ENCODE measurements around the gene KNCN.

Gene KNCN

DNA sequence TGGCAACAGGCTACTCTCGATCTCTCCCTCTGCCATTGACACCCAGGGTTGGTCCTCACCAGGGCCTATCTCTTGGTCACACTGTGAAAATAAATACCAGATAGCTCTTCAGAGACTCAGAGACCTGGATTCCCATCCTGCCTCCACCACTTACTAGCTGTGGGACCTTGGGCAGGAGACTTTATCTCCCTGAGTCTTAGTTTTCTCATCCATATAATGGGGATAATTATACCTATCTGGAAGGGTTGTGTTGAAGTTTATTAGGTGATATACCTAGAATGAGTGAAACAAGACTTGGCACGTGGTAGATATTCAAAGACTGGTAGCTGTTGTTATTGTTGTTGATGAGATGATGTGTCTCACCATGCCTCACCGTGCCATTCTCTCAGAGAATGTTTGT, 54.4 kb downstream of the KNCN start:
- DNase-seq (ENCODE audit: low read depth): no peak
- TF ChIP-seq, protein P1, sequence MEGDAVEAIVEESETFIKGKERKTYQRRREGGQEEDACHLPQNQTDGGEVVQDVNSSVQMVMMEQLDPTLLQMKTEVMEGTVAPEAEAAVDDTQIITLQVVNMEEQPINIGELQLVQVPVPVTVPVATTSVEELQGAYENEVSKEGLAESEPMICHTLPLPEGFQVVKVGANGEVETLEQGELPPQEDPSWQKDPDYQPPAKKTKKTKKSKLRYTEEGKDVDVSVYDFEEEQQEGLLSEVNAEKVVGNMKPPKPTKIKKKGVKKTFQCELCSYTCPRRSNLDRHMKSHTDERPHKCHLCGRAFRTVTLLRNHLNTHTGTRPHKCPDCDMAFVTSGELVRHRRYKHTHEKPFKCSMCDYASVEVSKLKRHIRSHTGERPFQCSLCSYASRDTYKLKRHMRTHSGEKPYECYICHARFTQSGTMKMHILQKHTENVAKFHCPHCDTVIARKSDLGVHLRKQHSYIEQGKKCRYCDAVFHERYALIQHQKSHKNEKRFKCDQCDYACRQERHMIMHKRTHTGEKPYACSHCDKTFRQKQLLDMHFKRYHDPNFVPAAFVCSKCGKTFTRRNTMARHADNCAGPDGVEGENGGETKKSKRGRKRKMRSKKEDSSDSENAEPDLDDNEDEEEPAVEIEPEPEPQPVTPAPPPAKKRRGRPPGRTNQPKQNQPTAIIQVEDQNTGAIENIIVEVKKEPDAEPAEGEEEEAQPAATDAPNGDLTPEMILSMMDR (conservative IDR thresholded peaks at IDR 0.05; ENCODE audit: control insufficient read depth, insufficient read depth, low read depth, low read length): no peak
- H3K4me3 ChIP-seq (ENCODE audit: control insufficient read depth, low read depth, low read length): no peak overlapping the region

DNA sequence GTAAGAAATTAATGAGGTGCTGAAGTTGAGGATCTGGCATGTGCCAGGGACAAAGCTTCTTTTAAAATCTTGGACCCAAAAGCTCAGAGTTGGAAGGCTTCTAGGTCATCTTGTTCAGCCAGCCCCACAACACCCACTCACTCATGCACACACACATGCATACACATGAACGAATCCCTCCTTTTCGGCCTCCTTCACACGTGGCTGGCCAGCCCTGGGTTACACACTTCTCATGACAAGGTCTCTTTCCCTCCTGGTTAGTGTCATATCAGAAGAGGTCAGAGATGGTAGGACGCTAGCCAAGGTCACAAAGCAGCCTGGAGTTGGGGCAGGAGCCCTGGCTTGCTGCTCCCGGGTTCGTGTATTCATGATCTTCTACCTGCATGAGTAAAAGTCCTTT, 54.9 kb downstream of the KNCN start:
- no peak overlapping the region for H3K4me3 ChIP-seq (ENCODE audit: control insufficient read depth, low read depth, low read length)
- TF ChIP-seq, protein P1 (conservative IDR thresholded peaks at IDR 0.05; ENCODE audit: control insufficient read depth, insufficient read depth, low read depth, low read length): no peak

DNA sequence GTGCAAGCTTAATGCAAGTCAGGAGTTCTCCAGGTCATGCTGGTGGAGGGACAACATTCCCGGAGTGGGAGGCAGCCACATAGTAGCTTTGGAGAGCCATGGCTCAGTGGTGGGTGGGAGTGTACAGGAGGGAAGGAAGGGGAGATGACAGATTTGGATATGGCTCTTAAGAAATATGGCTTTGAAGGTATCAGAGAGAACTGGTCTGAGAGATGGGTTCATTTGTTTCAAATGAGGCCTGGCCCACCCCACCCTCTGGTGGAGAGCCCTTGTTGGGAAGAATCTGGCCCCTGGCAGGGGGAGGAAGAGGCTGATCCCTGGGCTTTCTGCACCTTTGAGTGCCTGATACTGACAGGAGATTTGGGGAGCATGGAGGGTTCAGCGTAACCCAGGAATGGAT, 55.7 kb downstream of the KNCN start:
- no peak overlapping the region for H3K4me3 ChIP-seq (ENCODE audit: control insufficient read depth, low read depth, low read length)
- no peak for DNase-seq (ENCODE audit: low read depth)
- TF ChIP-seq, protein P1 (conservative IDR thresholded peaks at IDR 0.05; ENCODE audit: control insufficient read depth, insufficient read depth, low read depth, low read length): no peak

More for the DNA sequence above, 54.9 kb downstream of the KNCN start:
- DNase-seq (ENCODE audit: low read depth): no peak

Measured in fibroblast of mammary gland (primary cell).